K562 (cell line): ENCODE results near the gene ALKBH4. TPM values are rescaled to one million over a fixed set of nuclear protein-coding genes. Genes with fewer than 3 reads are reported as not detected.

Source experiments
- ATAC-seq: fragments of 200-7000 bp; cut with Tn5 transposase; 3 replicates; pipeline ENCODE4 v1.9.1; 2020; ENCODE audit warnings: moderate library complexity
- BruUV-seq: library from RNA; stranded (reverse); fragments of 400-500 nt; replicated peaks from 2 replicates; lab custom pipeline; 2021; lab: Mats Ljungman, UMichigan
- CTCF ChIA-PET: fragments of 300-600 bp; formaldehyde crosslinking; extraction: SDS; loops from one replicate; lab custom pipeline; 2021; ENCODE audit warnings: low intra/inter-chr PET ratio; lab: Yijun Ruan, JAX
- POLR2A ChIA-PET: fragments of 300-600, 350-650 bp; sonication (Branson Sonifier 250); formaldehyde crosslinking; extraction: SDS; loops from one replicate; lab custom pipeline; 2021; ENCODE audit warnings: antibody characterized with exemption, inconsistent platforms; lab: Yijun Ruan, JAX
- DNase-seq, 4 experiments: peaks; one replicate each; pipeline versions ENCODE4 v3.0.0 to v3.0.0-alpha.2; 2011 to 2018; ENCODE audit warnings: low spot score in 3 of 4, mixed read lengths in 3 of 4; ENCODE audit errors: extremely low read depth in 1 of 4
- FAIRE-seq: peaks from 2 replicates; lab custom pipeline; 2011; peaks lifted over from hg19 to GRCh38; lab: Jason Lieb, UNC
- H2AFZ ChIP-seq: 2 replicates; pipeline ENCODE4 v1.6.0; 2011; ENCODE audit warnings: low read depth, low read length, control low read depth, inconsistent platforms
- H3K27ac ChIP-seq: fragments of 200-600 bp; 3 replicates; pipeline ENCODE4 v1.8.0; 2011; ENCODE audit warnings: low read depth, mild to moderate bottlenecking, control low read depth, inconsistent platforms, low read length, moderate library complexity, mixed read lengths; ENCODE audit errors: extremely low read depth
- H3K27me3 ChIP-seq, 2 experiments: fragments of 300-600 bp in 1 of 2; 2 replicates in 1 of 2; 3 replicates in 1 of 2; pipeline versions ENCODE4 v1.6.0 to v1.8.0; 2011; ENCODE audit warnings: inconsistent platforms in 2 of 2, low read length in 2 of 2, mild to moderate bottlenecking in 1 of 2, mixed read lengths in 1 of 2, moderate library complexity in 1 of 2; ENCODE audit not compliant: control insufficient read depth in 2 of 2, insufficient read depth in 2 of 2
- H3K36me3 ChIP-seq: fragments of 300-600 bp; 3 replicates; pipeline ENCODE4 v1.8.0; 2011; ENCODE audit warnings: mild to moderate bottlenecking, low read length, inconsistent platforms; ENCODE audit not compliant: control insufficient read depth, insufficient read depth
- H3K4me1 ChIP-seq, 2 experiments: fragments of 200-600 bp in 1 of 2; replicated peaks in 1 of 2; 2 replicates in 1 of 2; 3 replicates in 1 of 2; pipeline versions ENCODE4 v1.5.1 to v1.8.0; 2011; ENCODE audit warnings: inconsistent platforms in 2 of 2, low read length in 2 of 2, mild to moderate bottlenecking in 1 of 2, mixed read lengths in 1 of 2, moderate library complexity in 1 of 2; ENCODE audit not compliant: control insufficient read depth in 2 of 2, insufficient read depth in 2 of 2
- H3K4me2 ChIP-seq: 2 replicates; pipeline ENCODE4 v1.6.1; 2011; ENCODE audit warnings: low read length, control low read depth, inconsistent platforms, mixed read lengths; ENCODE audit not compliant: insufficient read depth
- H3K4me3 ChIP-seq: fragments of 200-600 bp; sonication (generic), shearing (Covaris generic); 2 replicates; pipeline ENCODE4 v1.5.1; 2016; ENCODE audit warnings: control low read depth, inconsistent platforms
- H3K79me2 ChIP-seq: fragments of 200-600 bp; 3 replicates; pipeline ENCODE4 v1.8.0; 2011; ENCODE audit warnings: low read length, inconsistent platforms; ENCODE audit not compliant: control insufficient read depth, insufficient read depth
- H3K9ac ChIP-seq, 2 experiments: 2 replicates each; pipeline versions ENCODE4 v1.6.0 to v1.6.1; 2011; ENCODE audit warnings: low read depth in 2 of 2, low read length in 2 of 2, control low read depth in 1 of 2, inconsistent platforms in 1 of 2, mild to moderate bottlenecking in 1 of 2, mixed read lengths in 1 of 2; ENCODE audit not compliant: insufficient read depth in 1 of 2
- H3K9me1 ChIP-seq: one replicate; pipeline ENCODE4 v1.6.0; 2011; ENCODE audit warnings: inconsistent platforms, mild to moderate bottlenecking, low read length, moderate library complexity; ENCODE audit not compliant: control insufficient read depth, insufficient read depth
- H3K9me3 ChIP-seq: replicated peaks from 2 replicates; pipeline ENCODE4 v1.5.1; 2011; ENCODE audit warnings: low read depth, low read length, inconsistent platforms; ENCODE audit not compliant: control insufficient read depth, insufficient read depth
- H4K20me1 ChIP-seq: replicated peaks from 2 replicates; pipeline ENCODE4 v1.6.1; 2011; ENCODE audit warnings: low read length, inconsistent platforms, mixed read lengths; ENCODE audit not compliant: control insufficient read depth, insufficient read depth
- FOXA1 ChIP-seq: fragments of 450-650 bp; IDR thresholded peaks from 2 replicates; pipeline ENCODE4 v1.6.1; 2016; ENCODE audit warnings: mild to moderate bottlenecking, borderline replicate concordance
- KAT2B ChIP-seq: IDR thresholded peaks from one replicate; pipeline ENCODE4 v1.6.1; 2012; ENCODE audit warnings: low read depth, mild to moderate bottlenecking, control low read depth, inconsistent platforms, low read length, moderate library complexity
- MLLT1 ChIP-seq, 2 experiments: fragments of 450-650 bp; IDR thresholded peaks; 2 replicates each; pipeline ENCODE4 v1.6.1; 2016
- MLX ChIP-seq, 2 experiments: fragments of 450-650 bp in 1 of 2; sonication (generic) in 1 of 2; formaldehyde crosslinking; conservative IDR thresholded peaks; 2 replicates each; pipeline versions ENCODE4 v1.4.0 to v1.8.1; 2020 to 2022; ENCODE audit warnings: mild to moderate bottlenecking in 1 of 2, missing genetic modification reagents in 1 of 2
- MXD1 ChIP-seq: fragments of 250-450 bp; sonication (Bioruptor Pico); IDR thresholded peaks from 2 replicates; pipeline ENCODE4 v1.8.0; 2021; ENCODE audit warnings: borderline replicate concordance, mild to moderate bottlenecking, moderate library complexity; ENCODE audit not compliant: poor library complexity, severe bottlenecking
- PCBP1 ChIP-seq: fragments of 200-400 bp; formaldehyde crosslinking; IDR thresholded peaks from 2 replicates; pipeline ENCODE4 v1.6.1; 2018; ENCODE audit warnings: mild to moderate bottlenecking, low read depth, low read length; ENCODE audit not compliant: poor library complexity, severe bottlenecking
- PHB ChIP-seq: fragments of 250-450 bp; sonication (Bioruptor Pico); IDR thresholded peaks from 2 replicates; pipeline ENCODE4 v1.5.0; 2021
- RHOXF2B ChIP-seq: fragments of 250-450 bp; sonication (Bioruptor Pico); conservative IDR thresholded peaks from 2 replicates; pipeline ENCODE4 v1.5.1; 2021
- SIRT6 ChIP-seq: IDR thresholded peaks from one replicate; pipeline ENCODE4 v1.6.1; 2012; ENCODE audit warnings: low read depth, mild to moderate bottlenecking, control low read depth, inconsistent platforms, low read length, moderate library complexity
- SMC3 ChIP-seq: conservative IDR thresholded peaks from 2 replicates; pipeline ENCODE4 v1.6.1; 2011; ENCODE audit warnings: low read depth, low read length, improper control_type of control experiment; ENCODE audit not compliant: insufficient read depth
- TCF3 ChIP-seq: sonication (generic); formaldehyde crosslinking; IDR thresholded peaks from 2 replicates; pipeline ENCODE4 v1.4.0; 2020; ENCODE audit warnings: mild to moderate bottlenecking, missing genetic modification reagents
- THAP7 ChIP-seq: fragments of 250-450 bp; sonication (Bioruptor Pico); IDR thresholded peaks from 2 replicates; pipeline ENCODE4 v1.5.0; 2021
- ZNF121 ChIP-seq: sonication (generic); formaldehyde crosslinking; conservative IDR thresholded peaks from 2 replicates; pipeline ENCODE4 v1.8.0; 2022; ENCODE audit warnings: missing genetic modification reagents
- ZNF311 ChIP-seq: fragments of 250-450 bp; sonication (Bioruptor Pico); IDR thresholded peaks from 2 replicates; pipeline ENCODE4 v1.4.0; 2020; ENCODE audit warnings: mild to moderate bottlenecking, moderate library complexity
- ZNF384 ChIP-seq: IDR thresholded peaks from 2 replicates; pipeline ENCODE4 v1.6.1; 2012; ENCODE audit warnings: low read depth, low read length, improper control_type of control experiment
- ZNF511 ChIP-seq: sonication (generic); formaldehyde crosslinking; IDR thresholded peaks from 2 replicates; pipeline ENCODE4 v1.8.0; 2022; ENCODE audit warnings: mild to moderate bottlenecking, missing genetic modification reagents
- ZNF668 ChIP-seq: fragments of 250-450 bp; sonication (Bioruptor Pico); IDR thresholded peaks from 2 replicates; pipeline ENCODE4 v1.8.0; 2022; ENCODE audit warnings: mild to moderate bottlenecking, inconsistent platforms
- ZNF766 ChIP-seq: fragments of 200-800 bp; sonication (Bioruptor generic); conservative IDR thresholded peaks from 2 replicates; pipeline ENCODE4 v1.6.1; 2016; ENCODE audit warnings: missing genetic modification characterization, missing compliant biosample characterization
- WGBS: fragments of 100-300 bp; shearing (Covaris generic); methylation state at CpG from one replicate; pipeline ENCODE4 v1.1.6; 2016; ENCODE audit warnings: low coverage, mixed read lengths; ENCODE audit not compliant: insufficient coverage; ENCODE audit errors: missing lambda C conversion rate; 5-methylcytosine and 5-hydroxymethylcytosine counted together
- in situ Hi-C: fragments of 300-500 bp; cut with MboI; formaldehyde crosslinking; loops from 4 replicates; pipeline ENCODE4 v1.15.0; 2018; ENCODE audit warnings: inconsistent platforms, mixed read lengths
- intact Hi-C: fragments of 100-400 bp; cut with micrococcal nuclease; formaldehyde crosslinking; loops from 2 replicates; pipeline ENCODE4 v1.14.2; 2022
- polyA plus RNA-seq, 8 experiments: library from polyadenylated mRNA; depleted of rRNA in 4 of 8; stranded (reverse) in 5 of 8; unstranded in 3 of 8; fragments of >200 nt; fragmentation: Nextera tagmentation in 2 of 8; fragmentation: Illumina TruSeq in 1 of 8; extraction: Ambion mirVana in 2 of 8; extraction: Trizol in 1 of 8; gene quantifications; 2 replicates each; pipeline versions ENCODE4 v1.2.1 to v1.2.3, GENCODE V29; 2011 to 2014; ENCODE audit warnings: inconsistent platforms in 1 of 8, missing spikeins in 1 of 8
- total RNA-seq, 7 experiments: library from RNA; depleted of rRNA in 6 of 7; stranded (reverse); fragments of >200 nt in 6 of 7; fragmentation: Illumina TruSeq in 2 of 7; extraction: Trizol in 2 of 7; gene quantifications; 2 replicates each; pipeline versions ENCODE4 v1.2.1 to v1.2.3, GENCODE V29; 2011 to 2021; ENCODE audit warnings: low replicate concordance in 1 of 7

ALKBH4 gene
- total and polyA plus RNA-seq, 9 of the 15 experiments (the other 6 are each of a cell fraction or from before 2014, with no cell fraction given) = 4.6 to 21.4 (median 11.8) TPM

- H4K20me1 ChIP-seq = no peaks in the 10 kb centered on the region
- ChIA-PET CTCF (no interaction called here), POLR2A (interaction anchor here (0.6 kb wide), 1 partner anchor 25 kb away, joined by 3 read pairs; no protein-coding TSS in a partner anchor)
- H3K27ac ChIP-seq = peak overlapping the region; percentile 56; the same call in 1 of the 3 replicates
- H3K4me3 ChIP-seq = peak overlapping the region; percentile 80
- WGBS = 58% methylated on average over 24 of the region's 27 CpGs
- in situ Hi-C loops = no loop called here
- peak in 2 of 4 experiments; percentile 44 to 45 for DNase-seq
- peak; percentile 3; the same call in 2 of the 3 replicates for ATAC-seq
- H2AFZ ChIP-seq = peak overlapping the region; percentile 84
- H3K9me3 ChIP-seq = no peaks in the 10 kb centered on the region
- H3K36me3 ChIP-seq = peaks cover 8% of the 10 kb centered on the region; the same call in 1 of the 3 replicates
- H3K4me2 ChIP-seq = peak overlapping the region; percentile 71; the same call in 1 of the 2 replicates
- no TSS peak for BruUV-seq
- TF ChIP-seq PHB (CRISPR knock-in tag) = no peak
- TF ChIP-seq TCF3 = no peak
- no peak for TF ChIP-seq SIRT6
- TF ChIP-seq MLX (CRISPR knock-in tag; conservative IDR thresholded peaks at IDR 0.05) = no peak
- no peak for TF ChIP-seq RHOXF2B (CRISPR knock-in tag)
- peak in 1 of 2 experiments; percentile 85; a peak in 1 of 4 replicates for TF ChIP-seq MLLT1 (IDR thresholded peaks at IDR 0.05)
- TF ChIP-seq KAT2B = no peak
- TF ChIP-seq SMC3 = no peak
- TF ChIP-seq THAP7 = no peak
- TF ChIP-seq MXD1 = no peak
- peak; percentile 67 for TF ChIP-seq ZNF121 (CRISPR knock-in tag)
- TF ChIP-seq ZNF511 = 0 out of 2 replicates have a peak, but pooled peaks have one; percentile 41
- no peak for TF ChIP-seq FOXA1
- TF ChIP-seq ZNF384 = no peak
- no peak for TF ChIP-seq ZNF668
- TF ChIP-seq ZNF766 (CRISPR knock-in tag) = 0 out of 2 replicates have a peak, but pooled peaks have one; percentile 29
- no peak for TF ChIP-seq ZNF311 (CRISPR knock-in tag)
- TF ChIP-seq PCBP1 = peak; percentile 74
- no peaks in the 10 kb centered on the region for H3K27me3 ChIP-seq
- H3K4me1 ChIP-seq = peaks cover 18 to 50% of the 10 kb centered on the region in 2 experiments
- intact Hi-C loops = no loop called here
- peak overlapping the region; percentile 55 to 93; a peak in 3 of 4 replicates for H3K9ac ChIP-seq
- FAIRE-seq = no peak
- H3K79me2 ChIP-seq = peaks cover 9% of the 10 kb centered on the region
- H3K9me1 ChIP-seq = no peaks in the 10 kb centered on the region
These were observed 32.0 kb downstream of the ALKBH4 start for GRCh38 chr7:102432442-102433218.
